Measurements from ENCODE around the gene KIF6. TPM values are rescaled to one million over a fixed set of nuclear protein-coding genes. Genes with fewer than 3 reads are reported as not detected.

KIF6 gene
- total RNA-seq, 1 experiment from 2014 or later = 2.7 TPM

GRCh38 chr6:39403304-39403703 is 321.9 kb downstream of the KIF6 start:
- Histone ChIP-seq H3K36me3 (ENCODE audit: insufficient read depth, low read length, poor library complexity, severe bottlenecking) (no peaks in the 10 kb centered on the region), H3K27ac (ENCODE audit: low read depth, low read length, poor library complexity, severe bottlenecking) (no peak overlapping the region), H3K9me3 (ENCODE audit: low read depth, low read length, poor library complexity, severe bottlenecking) (no peaks in the 10 kb centered on the region), H3K4me3 (ENCODE audit: low read depth, low read length, poor library complexity, severe bottlenecking) (no peak overlapping the region), H3K4me1 (ENCODE audit: insufficient read depth, low read length, poor library complexity, severe bottlenecking) (no peaks in the 10 kb centered on the region), H3K27me3 (replicated peaks; ENCODE audit: insufficient read depth, low read depth, low read length, poor library complexity) (no peaks in the 10 kb centered on the region)
- ChIA-PET POLR2A (ENCODE audit: low non-redundant PET) (no interaction called here), CTCF (no interaction called here)
- intact Hi-C loops (cut with micrococcal nuclease; ENCODE audit: unreplicated experiment) = no loop called here
- TF ChIP-seq EZH2 (IDR thresholded peaks at IDR 0.05; ENCODE audit: borderline replicate concordance, low read depth, low read length, poor library complexity, severe bottlenecking) (no peak), CTCF (conservative IDR thresholded peaks at IDR 0.05; ENCODE audit: low read depth, low read length) (no peak)
- no TSS peak for BruUV-seq (replicated peaks)
- DNase-seq (ENCODE audit: low spot score) = no peak

GRCh38 chr6:39402239-39402751 is 322.9 kb downstream of the KIF6 start:
- intact Hi-C loops (cut with micrococcal nuclease; ENCODE audit: unreplicated experiment) = no loop called here
- DNase-seq (ENCODE audit: low spot score) = no peak
- ChIA-PET POLR2A (ENCODE audit: low non-redundant PET) (no interaction called here), CTCF (no interaction called here)
- no peaks in the 10 kb centered on the region for H3K27me3 ChIP-seq (replicated peaks; ENCODE audit: insufficient read depth, low read depth, low read length, poor library complexity)
- no TSS peak for BruUV-seq (replicated peaks)
- no peak overlapping the region for H3K4me3 ChIP-seq (ENCODE audit: low read depth, low read length, poor library complexity, severe bottlenecking)
- no peaks in the 10 kb centered on the region for H3K36me3 ChIP-seq (ENCODE audit: insufficient read depth, low read length, poor library complexity, severe bottlenecking)
- no peaks in the 10 kb centered on the region for H3K9me3 ChIP-seq (ENCODE audit: low read depth, low read length, poor library complexity, severe bottlenecking)
- no peaks in the 10 kb centered on the region for H3K4me1 ChIP-seq (ENCODE audit: insufficient read depth, low read length, poor library complexity, severe bottlenecking)
- H3K27ac ChIP-seq (ENCODE audit: low read depth, low read length, poor library complexity, severe bottlenecking) = no peak overlapping the region
- TF ChIP-seq CTCF (conservative IDR thresholded peaks at IDR 0.05; ENCODE audit: low read depth, low read length) (no peak), EZH2 (IDR thresholded peaks at IDR 0.05; ENCODE audit: borderline replicate concordance, low read depth, low read length, poor library complexity, severe bottlenecking) (no peak)

- H3K27ac ChIP-seq (ENCODE audit: low read depth, low read length, poor library complexity, severe bottlenecking) = no peak overlapping the region
- no peak overlapping the region for H3K4me3 ChIP-seq (ENCODE audit: low read depth, low read length, poor library complexity, severe bottlenecking)
- POLR2A ChIA-PET (ENCODE audit: low non-redundant PET) = no interaction called here
- CTCF ChIA-PET = no interaction called here
- no peaks in the 10 kb centered on the region for H3K27me3 ChIP-seq (replicated peaks; ENCODE audit: insufficient read depth, low read depth, low read length, poor library complexity)
- BruUV-seq (replicated peaks) = no TSS peak
- intact Hi-C loops (cut with micrococcal nuclease; ENCODE audit: unreplicated experiment) = no loop called here
- no peaks in the 10 kb centered on the region for H3K36me3 ChIP-seq (ENCODE audit: insufficient read depth, low read length, poor library complexity, severe bottlenecking)
- no peak for TF ChIP-seq CTCF (conservative IDR thresholded peaks at IDR 0.05; ENCODE audit: low read depth, low read length)
- TF ChIP-seq EZH2 (IDR thresholded peaks at IDR 0.05; ENCODE audit: borderline replicate concordance, low read depth, low read length, poor library complexity, severe bottlenecking) = no peak
- H3K4me1 ChIP-seq (ENCODE audit: insufficient read depth, low read length, poor library complexity, severe bottlenecking) = no peaks in the 10 kb centered on the region
- DNase-seq (ENCODE audit: low spot score) = no peak
- no peaks in the 10 kb centered on the region for H3K9me3 ChIP-seq (ENCODE audit: low read depth, low read length, poor library complexity, severe bottlenecking)
Observed at GRCh38 chr6:39401376-39401775, 323.8 kb downstream of the KIF6 start.
